KMS-11 (cell line): ENCODE results near the gene PNPLA5.

Experiments
- H2AFZ ChIP-seq: fragments of 200-600 bp; sonication (generic); 2 replicates; pipeline ENCODE4 v1.6.1; 2016; ENCODE audit warnings: antibody characterized with exemption, mixed run types, low read depth
- H3K27ac ChIP-seq: fragments of 200-600 bp; sonication (generic); 2 replicates; pipeline ENCODE4 v1.6.1; 2016; ENCODE audit warnings: mild to moderate bottlenecking, mixed run types
- H3K27me3 ChIP-seq: fragments of 200-600 bp; sonication (generic); 2 replicates; pipeline ENCODE4 v1.6.1; 2017; ENCODE audit warnings: mild to moderate bottlenecking, low read depth, mixed run types, moderate library complexity; ENCODE audit not compliant: insufficient read depth
- H3K36me3 ChIP-seq: fragments of 200-600 bp; sonication (generic); 2 replicates; pipeline ENCODE4 v1.6.1; 2017; ENCODE audit warnings: mild to moderate bottlenecking, mixed run types; ENCODE audit not compliant: insufficient read depth
- H3K4me1 ChIP-seq: fragments of 200-600 bp; sonication (generic); 2 replicates; pipeline ENCODE4 v1.6.1; 2016; ENCODE audit warnings: mild to moderate bottlenecking, low read depth, mixed run types; ENCODE audit not compliant: poor library complexity, severe bottlenecking
- H3K4me2 ChIP-seq: fragments of 200-600 bp; sonication (generic); 2 replicates; pipeline ENCODE4 v1.7.0; 2016; ENCODE audit warnings: mild to moderate bottlenecking, mixed run types
- H3K4me3 ChIP-seq: fragments of 200-600 bp; sonication (generic); IDR thresholded peaks from 2 replicates; pipeline ENCODE4 v1.6.1; 2017; ENCODE audit warnings: low read depth, low read length, mixed read lengths; ENCODE audit not compliant: insufficient read depth
- H3K79me2 ChIP-seq: fragments of 200-600 bp; sonication (generic); 2 replicates; pipeline ENCODE4 v1.6.1; 2016; ENCODE audit warnings: low read depth, mixed run types; ENCODE audit not compliant: insufficient read depth
- H3K9ac ChIP-seq: fragments of 200-600 bp; sonication (generic); 2 replicates; pipeline ENCODE4 v1.6.1; 2016; ENCODE audit warnings: mild to moderate bottlenecking, mixed run types
- H4K20me1 ChIP-seq: fragments of 200-600 bp; sonication (generic); 2 replicates; pipeline ENCODE4 v1.6.1; 2016; ENCODE audit warnings: mild to moderate bottlenecking, mixed run types; ENCODE audit not compliant: insufficient read depth
- CTCF ChIP-seq: fragments of 200-600 bp; sonication (generic); conservative IDR thresholded peaks from 2 replicates; pipeline ENCODE4 v1.6.1; 2017; ENCODE audit warnings: low read depth, mild to moderate bottlenecking, antibody characterized with exemption, low read length, moderate library complexity, mixed read lengths

PNPLA5 gene

GRCh38 chr22:43862074-43862881 lies 29.5 kb downstream of the PNPLA5 start, which contains the start of gene SULT4A1:
SULT4A1 (minus strand) TSS chr22:43862513; CDS start chr22:43862382, 131 bp downstream.
- peaks cover 11% of the 10 kb centered on the region; the same call in 1 of the 2 replicates for H3K27me3 ChIP-seq
- H3K4me2 ChIP-seq = no peak within 1 kb of the TSS
- H3K4me1 ChIP-seq = no peaks in the 10 kb centered on the region
- TF ChIP-seq CTCF = no peak
- no peaks in the 10 kb centered on the region for H4K20me1 ChIP-seq
- no peaks in the 10 kb centered on the region for H3K79me2 ChIP-seq
- H3K9ac ChIP-seq = no peak within 1 kb of the TSS
- H3K4me3 ChIP-seq = no peak within 1 kb of the TSS
- H3K27ac ChIP-seq = no peak within 1 kb of the TSS
- no peaks in the 10 kb centered on the region for H3K36me3 ChIP-seq
- H2AFZ ChIP-seq = no peak within 1 kb of the TSS

- peaks cover 11% of the 10 kb centered on the region; the same call in 1 of the 2 replicates for H3K27me3 ChIP-seq
- TF ChIP-seq CTCF = no peak
- no peaks in the 10 kb centered on the region for H3K36me3 ChIP-seq
- H3K4me1 ChIP-seq = no peaks in the 10 kb centered on the region
- H3K27ac ChIP-seq = no peak overlapping the region
- H3K4me2 ChIP-seq = no peak overlapping the region
- H4K20me1 ChIP-seq = no peaks in the 10 kb centered on the region
- H3K79me2 ChIP-seq = no peaks in the 10 kb centered on the region
- H3K9ac ChIP-seq = no peak overlapping the region
- no peak overlapping the region for H3K4me3 ChIP-seq
- H2AFZ ChIP-seq = no peak overlapping the region
Measured at GRCh38 chr22:43861529-43861928, 30.3 kb downstream of the PNPLA5 start.

GRCh38 chr22:43860831-43861230 lies 31.0 kb downstream of the PNPLA5 start:
- TF ChIP-seq CTCF = no peak
- Histone ChIP-seq H3K4me2 (no peak overlapping the region), H4K20me1 (no peaks in the 10 kb centered on the region), H3K4me1 (no peaks in the 10 kb centered on the region), H3K9ac (no peak overlapping the region), H3K79me2 (no peaks in the 10 kb centered on the region), H3K36me3 (no peaks in the 10 kb centered on the region), H3K4me3 (no peak overlapping the region), H3K27me3 (peaks cover 11% of the 10 kb centered on the region; the same call in 1 of the 2 replicates), H2AFZ (no peak overlapping the region), H3K27ac (no peak overlapping the region)

- no peaks in the 10 kb centered on the region for H3K79me2 ChIP-seq
- H3K9ac ChIP-seq = no peak overlapping the region
- H3K27ac ChIP-seq = no peak overlapping the region
- peaks cover 11% of the 10 kb centered on the region; the same call in 1 of the 2 replicates for H3K27me3 ChIP-seq
- H3K36me3 ChIP-seq = no peaks in the 10 kb centered on the region
- no peak overlapping the region for H2AFZ ChIP-seq
- no peaks in the 10 kb centered on the region for H4K20me1 ChIP-seq
- H3K4me3 ChIP-seq = no peak overlapping the region
- H3K4me2 ChIP-seq = no peak overlapping the region
- TF ChIP-seq CTCF = no peak
- no peaks in the 10 kb centered on the region for H3K4me1 ChIP-seq
Measured at GRCh38 chr22:43860126-43860525, 31.7 kb downstream of the PNPLA5 start.
